Measurements from ENCODE around the gene SLMAP.

Gene SLMAP

GRCh38 chr3:57772251-57772650 is 16.1 kb downstream of the SLMAP start:
- TF ChIP-seq, protein P1, sequence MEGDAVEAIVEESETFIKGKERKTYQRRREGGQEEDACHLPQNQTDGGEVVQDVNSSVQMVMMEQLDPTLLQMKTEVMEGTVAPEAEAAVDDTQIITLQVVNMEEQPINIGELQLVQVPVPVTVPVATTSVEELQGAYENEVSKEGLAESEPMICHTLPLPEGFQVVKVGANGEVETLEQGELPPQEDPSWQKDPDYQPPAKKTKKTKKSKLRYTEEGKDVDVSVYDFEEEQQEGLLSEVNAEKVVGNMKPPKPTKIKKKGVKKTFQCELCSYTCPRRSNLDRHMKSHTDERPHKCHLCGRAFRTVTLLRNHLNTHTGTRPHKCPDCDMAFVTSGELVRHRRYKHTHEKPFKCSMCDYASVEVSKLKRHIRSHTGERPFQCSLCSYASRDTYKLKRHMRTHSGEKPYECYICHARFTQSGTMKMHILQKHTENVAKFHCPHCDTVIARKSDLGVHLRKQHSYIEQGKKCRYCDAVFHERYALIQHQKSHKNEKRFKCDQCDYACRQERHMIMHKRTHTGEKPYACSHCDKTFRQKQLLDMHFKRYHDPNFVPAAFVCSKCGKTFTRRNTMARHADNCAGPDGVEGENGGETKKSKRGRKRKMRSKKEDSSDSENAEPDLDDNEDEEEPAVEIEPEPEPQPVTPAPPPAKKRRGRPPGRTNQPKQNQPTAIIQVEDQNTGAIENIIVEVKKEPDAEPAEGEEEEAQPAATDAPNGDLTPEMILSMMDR (IDR thresholded peaks at IDR 0.05; ENCODE audit: extremely low read depth, insufficient read depth, missing control alignments) = no peak
- in situ Hi-C loops (cut with MboI; ENCODE audit: low pct_unique_long_range_greater_than_20kb, low sequenced_read_pairs, unreplicated experiment) = no loop called here
- DNase-seq (ENCODE audit: low spot score) = no peak

- in situ Hi-C loops (cut with MboI; ENCODE audit: low pct_unique_long_range_greater_than_20kb, low sequenced_read_pairs, unreplicated experiment) = no loop called here
- DNase-seq (ENCODE audit: low spot score) = no peak
- TF ChIP-seq, protein P1 (IDR thresholded peaks at IDR 0.05; ENCODE audit: extremely low read depth, insufficient read depth, missing control alignments) = no peak
Observed at GRCh38 chr3:57777774-57778173, 21.7 kb downstream of the SLMAP start.

GRCh38 chr3:57778494-57778893 is 22.4 kb downstream of the SLMAP start:
- in situ Hi-C loops (cut with MboI; ENCODE audit: low pct_unique_long_range_greater_than_20kb, low sequenced_read_pairs, unreplicated experiment) = no loop called here
- no peak for DNase-seq (ENCODE audit: low spot score)
- TF ChIP-seq, protein P1 (IDR thresholded peaks at IDR 0.05; ENCODE audit: extremely low read depth, insufficient read depth, missing control alignments) = no peak

- TF ChIP-seq, protein P1 (IDR thresholded peaks at IDR 0.05; ENCODE audit: extremely low read depth, insufficient read depth, missing control alignments) = no peak
- in situ Hi-C loops (cut with MboI; ENCODE audit: low pct_unique_long_range_greater_than_20kb, low sequenced_read_pairs, unreplicated experiment) = no loop called here
- no peak for DNase-seq (ENCODE audit: low spot score)
Observed at GRCh38 chr3:57779666-57780065, 23.6 kb downstream of the SLMAP start.

DNA sequence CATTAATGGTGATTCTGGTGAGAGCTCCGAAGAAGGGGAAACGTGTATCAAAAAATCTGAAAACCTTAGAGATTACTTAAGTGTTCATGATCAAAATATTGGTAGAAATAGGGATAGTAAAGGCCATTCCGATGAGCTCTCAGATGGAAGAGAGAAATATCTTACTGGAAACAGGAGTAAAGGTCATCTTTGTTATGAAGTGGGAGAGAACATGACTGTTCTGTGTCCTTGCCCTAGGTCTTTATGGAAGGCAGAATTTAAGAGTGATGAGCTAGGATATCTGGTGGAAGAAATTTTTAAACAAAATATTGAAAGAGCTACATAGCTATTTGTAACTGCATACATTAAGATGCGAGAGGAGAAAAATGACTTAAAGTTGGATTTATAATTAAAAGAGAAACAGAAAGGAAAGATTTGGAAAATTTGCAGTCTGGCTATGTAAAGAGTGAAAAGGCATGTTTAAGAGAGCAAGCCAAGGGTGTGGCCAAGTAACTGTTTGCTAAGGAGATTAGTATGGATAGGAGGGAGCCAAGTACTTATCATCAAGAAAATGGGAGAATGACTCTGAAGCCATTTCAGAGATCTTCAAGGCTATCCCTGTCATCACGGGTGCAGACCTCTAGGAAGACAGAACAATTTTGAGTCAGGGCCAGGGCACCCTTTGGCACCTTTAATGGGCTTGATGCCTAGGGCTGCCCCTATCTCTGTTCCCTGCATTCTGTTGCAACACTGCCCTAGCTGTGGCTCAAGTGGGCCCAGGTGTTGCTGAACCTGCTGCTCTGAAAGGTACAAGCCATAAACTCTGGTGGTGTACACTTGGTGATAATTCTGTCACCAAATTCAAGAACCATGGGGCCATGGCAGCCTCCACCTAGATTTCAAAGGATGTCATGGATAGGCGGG is 27.3 kb downstream of the SLMAP start:
- in situ Hi-C loops (cut with MboI; ENCODE audit: low pct_unique_long_range_greater_than_20kb, low sequenced_read_pairs, unreplicated experiment) = no loop called here
- DNase-seq (ENCODE audit: low spot score) = no peak
- TF ChIP-seq, protein P1 (IDR thresholded peaks at IDR 0.05; ENCODE audit: extremely low read depth, insufficient read depth, missing control alignments) = no peak

- DNase-seq (ENCODE audit: low spot score) = no peak
- TF ChIP-seq, protein P1 (IDR thresholded peaks at IDR 0.05; ENCODE audit: extremely low read depth, insufficient read depth, missing control alignments) = no peak
- in situ Hi-C loops (cut with MboI; ENCODE audit: low pct_unique_long_range_greater_than_20kb, low sequenced_read_pairs, unreplicated experiment) = no loop called here
Observed at GRCh38 chr3:57784089-57784735, 28.1 kb downstream of the SLMAP start.

Data from GM13977 (cell line).